ENCODE measurements around the gene HDGF.

The HDGF gene

GRCh38 chr1:156705918-156706656 is 45.4 kb downstream of the HDGF start:
- in situ Hi-C loops (cut with MboI; ENCODE audit: low pct_unique_long_range_greater_than_20kb, low sequenced_read_pairs): no loop called here
- DNase-seq: peak; percentile 83

- no peak for DNase-seq
- in situ Hi-C loops (cut with MboI; ENCODE audit: low pct_unique_long_range_greater_than_20kb, low sequenced_read_pairs): no loop called here
Measured at GRCh38 chr1:156705321-156705917, 46.1 kb downstream of the HDGF start, which contains the start of gene CRABP2. TSS of gene CRABP2 (minus strand) at chr1:156705583. CDS start at chr1:156705446, 137 bp downstream.

DNA sequence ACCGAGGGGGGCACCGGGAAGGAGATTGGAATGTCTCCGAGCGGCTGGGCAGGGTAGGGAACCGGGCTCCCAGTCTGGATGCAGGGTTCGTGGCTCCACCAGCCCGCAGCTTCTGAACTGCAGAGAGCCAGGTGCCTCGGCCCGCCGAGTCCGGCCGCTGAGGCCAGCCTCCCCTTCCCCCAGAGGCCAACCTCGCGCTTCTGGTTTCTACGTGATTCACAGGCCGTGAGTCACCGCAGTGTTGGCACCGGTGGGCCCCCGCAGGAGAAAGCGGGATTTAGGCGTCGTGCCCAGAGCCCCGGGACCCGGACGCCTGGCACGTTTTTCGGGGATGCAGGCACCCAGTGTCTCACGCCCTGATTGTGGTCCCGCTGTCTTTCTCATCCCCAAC is 46.5 kb downstream of the HDGF start:
- DNase-seq: no peak
- in situ Hi-C loops (cut with MboI; ENCODE audit: low pct_unique_long_range_greater_than_20kb, low sequenced_read_pairs): no loop called here

DNA sequence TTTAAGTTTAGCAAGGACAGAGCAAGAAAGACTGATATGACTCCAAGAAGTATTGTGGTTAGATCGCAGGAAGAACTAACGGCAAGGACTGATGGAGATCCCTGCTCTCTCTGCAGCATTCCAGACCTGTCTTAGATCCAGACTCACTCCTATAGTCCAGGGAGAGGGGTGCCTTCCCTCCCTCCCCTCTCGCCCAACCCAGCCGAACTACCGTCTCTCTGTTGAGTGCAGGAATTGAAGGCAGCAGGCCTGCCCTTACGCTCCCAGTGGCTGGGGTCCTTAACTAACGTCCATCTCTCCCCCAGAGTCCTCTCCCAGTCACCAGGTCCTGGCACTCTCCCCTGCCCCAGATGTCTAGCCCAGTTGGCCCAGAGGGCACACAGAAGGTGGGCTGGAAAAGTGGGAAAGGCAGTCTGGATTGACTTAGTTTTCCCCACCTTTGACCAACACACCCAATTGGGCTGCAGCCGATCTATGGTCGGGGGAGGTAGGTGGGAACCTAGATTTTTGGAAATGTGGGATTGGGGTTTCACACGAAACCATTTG is 47.2 kb downstream of the HDGF start:
- in situ Hi-C loops (cut with MboI; ENCODE audit: low pct_unique_long_range_greater_than_20kb, low sequenced_read_pairs): no loop called here
- DNase-seq: no peak

DNA sequence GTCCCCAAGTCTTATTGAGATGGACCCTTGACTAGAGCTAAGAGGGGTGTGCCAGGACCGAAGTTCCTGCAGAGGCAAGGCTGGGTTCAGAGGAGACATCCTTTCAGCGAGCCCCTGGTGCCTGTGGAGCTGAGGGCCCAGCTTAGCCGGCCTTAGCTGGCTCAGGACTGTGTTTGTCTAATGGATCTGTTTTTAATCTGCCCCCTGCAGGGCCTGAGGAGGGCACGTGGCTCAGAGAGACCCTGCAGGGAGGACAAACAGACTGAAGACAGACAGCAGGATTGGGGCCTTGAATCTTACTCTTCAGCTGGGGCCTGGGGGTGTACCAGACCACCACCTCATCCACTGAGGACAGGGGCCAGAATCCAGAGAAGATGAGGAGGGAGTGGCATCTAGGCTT is 47.7 kb downstream of the HDGF start:
- no peak for DNase-seq
- in situ Hi-C loops (cut with MboI; ENCODE audit: low pct_unique_long_range_greater_than_20kb, low sequenced_read_pairs): no loop called here

- in situ Hi-C loops (cut with MboI; ENCODE audit: low pct_unique_long_range_greater_than_20kb, low sequenced_read_pairs): no loop called here
- DNase-seq: no peak
Measured at GRCh38 chr1:156703336-156703735, 48.1 kb downstream of the HDGF start.

- DNase-seq: no peak
- in situ Hi-C loops (cut with MboI; ENCODE audit: low pct_unique_long_range_greater_than_20kb, low sequenced_read_pairs): no loop called here
Measured at GRCh38 chr1:156700736-156701531, 50.5 kb downstream of the HDGF start.

DNA sequence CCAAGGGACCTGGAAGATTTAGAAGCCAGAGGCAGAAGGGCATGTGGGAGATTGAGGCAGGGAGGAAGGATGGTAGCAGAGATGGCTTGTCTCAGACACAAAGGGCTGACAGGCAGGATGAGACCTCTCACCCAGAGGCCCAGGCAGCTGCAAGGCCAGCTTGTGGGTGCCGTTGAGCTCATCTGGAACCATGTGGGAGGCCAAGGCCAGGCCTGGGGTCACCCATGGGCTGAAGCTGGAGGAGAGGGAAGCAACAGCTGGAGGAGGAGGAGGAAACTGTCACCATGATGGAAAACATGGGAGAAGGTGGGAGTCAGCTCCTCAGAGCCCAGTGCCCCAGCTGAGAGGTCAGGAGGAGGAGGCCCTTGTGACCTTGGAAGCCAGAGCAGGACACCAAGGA is 52.5 kb downstream of the HDGF start:
- in situ Hi-C loops (cut with MboI; ENCODE audit: low pct_unique_long_range_greater_than_20kb, low sequenced_read_pairs): no loop called here
- DNase-seq: no peak

- in situ Hi-C loops (cut with MboI; ENCODE audit: low pct_unique_long_range_greater_than_20kb, low sequenced_read_pairs): no loop called here
- no peak for DNase-seq
Measured at GRCh38 chr1:156697481-156697880, 54.0 kb downstream of the HDGF start.

- DNase-seq: no peak
- in situ Hi-C loops (cut with MboI; ENCODE audit: low pct_unique_long_range_greater_than_20kb, low sequenced_read_pairs): no loop called here
Measured at GRCh38 chr1:156696755-156697154, 54.7 kb downstream of the HDGF start.

DNA sequence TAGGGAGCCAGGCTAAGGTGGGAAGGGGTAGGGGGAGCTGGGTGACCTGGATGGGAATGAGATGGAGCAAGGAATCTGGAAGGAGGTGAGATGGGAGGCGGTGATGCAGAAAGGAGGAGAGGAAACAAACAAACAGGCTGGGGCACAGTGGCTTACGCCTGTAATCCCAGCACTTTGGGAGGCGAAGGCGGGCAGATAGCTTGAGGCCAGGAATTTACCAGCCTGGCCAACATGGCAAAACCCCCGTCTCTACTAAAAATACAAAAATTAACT is 56.8 kb downstream of the HDGF start:
- in situ Hi-C loops (cut with MboI; ENCODE audit: low pct_unique_long_range_greater_than_20kb, low sequenced_read_pairs): no loop called here
- no peak for DNase-seq

DNA sequence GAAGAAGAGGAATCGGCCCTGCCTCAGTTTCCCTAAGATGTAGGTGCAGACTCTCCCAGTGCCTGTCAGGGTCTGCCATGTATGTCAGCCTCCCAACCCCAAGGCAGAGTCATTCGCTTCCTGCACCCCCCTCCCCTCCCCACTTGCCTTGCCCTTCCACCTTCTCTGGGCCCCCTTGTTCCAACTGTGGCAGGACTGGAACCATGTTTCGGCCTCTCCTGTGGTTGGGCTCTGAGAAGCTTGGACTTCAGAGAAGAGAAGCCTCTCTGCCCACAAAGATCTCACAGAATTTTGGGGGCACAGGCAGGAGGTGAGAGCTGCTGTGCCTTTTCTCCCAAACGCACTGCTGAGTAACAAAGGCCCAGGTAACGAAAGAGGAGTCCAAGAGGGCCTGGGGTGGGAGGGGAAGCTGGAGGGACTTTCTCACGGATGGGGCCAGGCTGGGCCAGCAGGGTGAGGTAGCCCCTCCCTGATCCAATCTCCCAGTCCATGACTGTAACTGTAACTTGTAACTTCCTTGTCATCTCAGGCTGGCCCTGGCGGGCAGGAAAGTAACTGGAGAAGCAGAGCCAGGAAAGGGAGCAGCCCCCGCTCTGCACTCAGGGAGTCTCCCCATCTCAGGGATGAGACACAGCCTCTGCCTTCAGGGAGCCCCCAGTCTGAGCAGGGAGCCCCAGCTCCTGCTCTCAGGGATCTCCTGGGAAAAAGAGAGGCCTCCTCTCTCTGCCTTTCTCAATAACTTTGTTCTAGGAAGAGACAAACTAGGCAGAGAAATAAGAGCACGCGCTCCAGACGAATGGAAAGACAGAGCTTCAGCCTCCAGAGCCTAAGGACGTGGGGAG is 57.4 kb downstream of the HDGF start:
- peak; percentile 27 for DNase-seq
- in situ Hi-C loops (cut with MboI; ENCODE audit: low pct_unique_long_range_greater_than_20kb, low sequenced_read_pairs): no loop called here

DNA sequence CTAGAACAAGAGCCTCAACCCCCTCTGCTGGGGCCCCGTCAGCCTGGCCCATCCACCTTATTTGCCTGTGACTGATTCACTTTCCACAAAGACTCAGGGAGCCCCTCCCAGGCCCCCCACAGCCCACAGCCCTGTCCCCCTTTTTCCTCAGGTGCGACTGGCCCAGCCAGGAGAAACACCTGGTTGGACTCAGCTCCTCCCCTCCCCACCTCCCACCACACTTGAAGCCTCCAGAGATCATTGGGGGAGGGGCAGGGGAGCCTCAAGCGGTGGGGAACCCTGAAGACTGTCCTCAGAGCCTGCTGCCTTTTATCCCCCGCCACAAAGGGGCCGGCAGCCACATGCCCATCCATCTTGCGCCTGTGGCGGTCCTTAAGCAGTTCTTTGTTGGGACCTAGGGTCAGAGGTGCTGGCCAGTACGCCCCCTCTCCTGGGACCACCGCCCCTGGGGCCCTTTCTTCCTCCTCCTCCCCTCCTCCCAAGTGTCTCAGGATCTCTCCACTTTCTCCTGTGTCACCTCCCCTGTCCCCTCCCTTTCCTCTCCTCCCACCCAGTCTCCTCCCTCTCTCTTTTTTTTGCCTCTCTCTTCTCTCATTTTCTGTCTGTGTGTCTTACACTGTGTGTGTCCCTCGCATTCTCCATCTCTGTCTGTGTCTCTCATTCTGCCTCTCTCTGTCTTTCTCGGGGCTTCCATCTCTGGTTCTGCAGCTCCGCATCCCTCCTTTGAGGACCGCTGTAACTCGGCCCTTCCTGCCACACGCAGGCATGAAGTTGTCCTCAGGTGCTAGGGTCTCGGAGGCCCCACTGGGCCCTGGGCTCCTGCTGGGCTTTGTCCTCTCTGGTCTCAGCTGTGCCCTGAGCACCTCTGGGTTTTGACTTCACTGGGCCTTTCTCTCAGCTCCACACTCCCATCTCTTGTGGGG is 58.3 kb downstream of the HDGF start:
- peak; percentile 55 for DNase-seq
- in situ Hi-C loops (cut with MboI; ENCODE audit: low pct_unique_long_range_greater_than_20kb, low sequenced_read_pairs): no loop called here

- no peak for DNase-seq
- in situ Hi-C loops (cut with MboI; ENCODE audit: low pct_unique_long_range_greater_than_20kb, low sequenced_read_pairs): no loop called here
Measured at GRCh38 chr1:156692441-156692924, 59.0 kb downstream of the HDGF start.

Data from KBM-7 (cell line).